GM18868 (cell line): ENCODE data around the gene PRKG1.
A peak's percentile ranks its signal among the peaks of the same experiment; 100 is the strongest.

Experiments used
- ATAC-seq: cut with Tn5 transposase; IDR thresholded peaks from one replicate; pipeline ENCODE4 v1.9.1; 2021; ENCODE audit warnings: mild to moderate bottlenecking, moderate library complexity; ENCODE audit not compliant: unreplicated experiment

PRKG1 gene

GRCh38 chr10:52314822-52315552 lies 1240.7 kb downstream of the PRKG1 start:
- ATAC-seq: peak; percentile 3

- no peak for ATAC-seq
Measured at GRCh38 chr10:52316001-52316400, 1241.7 kb downstream of the PRKG1 start.

GRCh38 chr10:52316500-52316899 lies 1242.2 kb downstream of the PRKG1 start:
- no peak for ATAC-seq

DNA sequence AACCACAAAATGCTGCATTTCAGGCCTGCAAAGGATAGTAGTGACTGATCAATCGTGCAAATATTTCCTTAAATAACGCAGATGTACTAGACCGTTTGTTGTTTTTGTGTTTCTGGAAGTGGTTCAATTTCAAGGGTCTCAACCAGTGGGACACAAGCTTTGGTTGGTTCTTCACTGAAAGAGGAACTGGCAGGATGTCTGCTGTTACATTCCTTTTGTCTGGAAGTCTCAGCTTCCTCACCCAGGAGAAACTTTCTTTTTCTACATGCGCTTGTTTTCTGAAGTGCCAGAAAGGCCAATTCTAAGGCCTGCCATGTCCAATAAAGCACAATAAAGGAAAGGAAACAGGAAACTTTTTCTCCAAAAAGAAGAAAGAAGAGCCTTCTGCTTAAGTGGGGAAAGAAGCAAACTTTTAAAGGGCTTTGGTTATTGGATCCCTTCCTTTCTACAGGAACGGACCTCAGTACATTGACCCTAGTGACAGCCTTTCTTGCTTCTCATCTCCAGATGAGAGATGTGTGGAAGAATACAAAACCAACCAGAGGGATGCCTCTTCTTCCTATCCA lies 1243.9 kb downstream of the PRKG1 start:
- ATAC-seq: no peak

- no peak for ATAC-seq
Measured at GRCh38 chr10:52318822-52319464, 1244.7 kb downstream of the PRKG1 start.

DNA sequence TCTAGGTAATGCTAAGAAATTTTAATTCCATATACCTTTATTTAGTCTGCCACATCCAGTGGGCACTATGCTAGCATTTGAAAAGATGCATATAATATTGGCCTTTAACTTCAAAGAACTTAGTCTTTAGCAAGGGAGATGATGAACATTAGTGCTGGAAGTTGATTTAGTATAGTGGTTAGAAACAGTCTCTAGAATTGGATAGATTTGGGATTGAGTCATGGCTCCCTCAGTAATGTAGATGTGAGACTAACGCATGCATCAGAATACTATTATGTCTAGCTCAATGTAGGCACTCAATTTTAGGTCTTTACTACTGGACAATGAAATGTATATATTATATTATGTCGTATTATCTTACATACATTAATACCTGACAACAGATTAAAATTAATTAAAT lies 1245.6 kb downstream of the PRKG1 start:
- ATAC-seq: no peak

- no peak for ATAC-seq
Measured at GRCh38 chr10:52322323-52322722, 1248.0 kb downstream of the PRKG1 start.

DNA sequence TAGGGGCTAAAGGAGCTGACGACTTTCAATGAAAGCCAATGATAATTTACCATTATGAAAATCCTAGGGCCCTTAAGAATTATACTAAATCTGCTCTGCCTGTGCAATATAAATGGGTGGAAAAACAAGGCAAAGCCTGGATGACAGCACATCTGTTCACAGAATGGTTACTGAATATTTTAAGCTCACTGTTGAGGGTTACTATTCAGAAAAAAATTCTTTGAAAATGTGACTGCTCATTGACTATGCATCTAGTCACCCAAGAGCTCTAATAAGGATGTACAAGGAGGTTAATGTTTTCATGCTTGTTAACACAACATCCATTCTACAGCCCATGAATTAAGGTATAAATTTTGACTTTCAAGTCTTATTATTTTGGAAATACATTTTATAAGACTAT lies 1248.6 kb downstream of the PRKG1 start:
- no peak for ATAC-seq

DNA sequence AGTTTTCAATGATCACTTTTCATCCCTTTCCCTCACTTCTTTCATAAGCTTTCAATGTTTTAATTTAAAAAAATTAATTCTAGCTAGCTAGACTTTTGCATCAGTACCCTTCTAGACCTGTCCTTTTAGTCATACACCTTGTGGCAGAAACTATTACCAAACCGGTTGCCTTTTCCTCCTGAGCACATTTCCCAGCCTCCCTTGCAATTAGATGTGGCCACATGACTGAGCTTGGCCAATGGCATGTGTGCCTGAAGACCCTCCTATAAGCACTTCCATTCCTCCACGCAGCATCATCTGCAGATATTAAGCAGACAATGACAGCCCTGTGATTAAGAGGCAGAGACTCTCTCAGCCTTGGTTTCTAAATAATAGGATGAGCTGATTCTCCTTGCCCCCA lies 1252.1 kb downstream of the PRKG1 start:
- no peak for ATAC-seq

- no peak for ATAC-seq
Measured at GRCh38 chr10:52331638-52332364, 1257.5 kb downstream of the PRKG1 start.

DNA sequence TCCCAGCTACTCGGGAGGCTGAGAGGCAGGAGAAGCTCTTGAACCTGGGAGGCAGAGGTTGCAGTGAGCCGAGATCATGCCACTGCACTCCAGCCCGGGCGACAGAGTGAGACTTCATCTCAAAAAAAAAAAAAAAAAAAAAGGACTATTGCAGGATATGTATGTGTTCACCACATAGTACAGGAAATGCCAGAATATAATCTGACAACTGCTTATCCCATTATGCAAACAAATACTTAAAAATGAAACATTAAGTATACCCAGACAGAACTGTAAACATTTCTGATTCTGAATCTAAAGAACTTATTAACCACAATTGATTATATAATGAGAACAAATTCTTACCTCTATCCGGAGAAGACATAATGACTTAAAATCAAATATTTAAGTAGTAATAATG lies 1258.5 kb downstream of the PRKG1 start:
- no peak for ATAC-seq

DNA sequence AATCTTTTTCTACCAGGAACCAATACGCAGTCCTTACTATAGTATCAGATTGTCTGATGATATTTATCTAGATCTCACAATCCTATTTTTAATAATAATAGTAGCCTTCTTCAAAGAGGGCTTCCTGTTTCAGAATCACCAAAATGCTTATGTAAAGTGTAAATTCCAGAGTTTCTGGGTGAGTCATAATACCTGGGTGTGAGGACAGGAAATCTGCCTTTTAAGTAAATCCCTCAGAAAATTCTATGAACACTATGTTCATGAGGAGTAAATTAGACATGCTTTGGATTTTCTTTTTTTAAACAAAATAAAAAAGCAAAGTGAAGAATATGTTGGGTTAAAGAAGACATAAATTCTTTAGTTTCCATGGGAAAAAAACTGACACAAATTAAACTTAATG lies 1260.3 kb downstream of the PRKG1 start:
- ATAC-seq: no peak

- no peak for ATAC-seq
Measured at GRCh38 chr10:52335665-52336064, 1261.4 kb downstream of the PRKG1 start.

DNA sequence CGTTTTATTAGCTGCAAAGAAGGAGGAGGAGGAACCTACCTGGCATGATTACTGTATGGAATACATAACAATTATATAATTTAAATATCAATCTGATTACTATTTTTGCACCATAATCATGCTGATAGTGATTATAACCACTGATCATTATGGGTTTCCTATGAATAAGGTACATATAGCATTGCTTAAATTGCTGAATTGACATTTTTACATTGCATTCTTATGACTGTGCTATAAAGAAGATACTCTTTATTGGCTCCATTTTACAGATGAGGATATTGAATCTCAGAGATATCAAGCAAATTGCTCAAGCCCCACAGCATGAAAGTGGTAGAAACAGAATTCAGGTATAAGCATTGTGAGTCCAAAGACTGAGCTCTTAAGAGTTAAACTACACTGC lies 1262.9 kb downstream of the PRKG1 start:
- no peak for ATAC-seq

- ATAC-seq: no peak
Measured at GRCh38 chr10:52343439-52343838, 1269.2 kb downstream of the PRKG1 start.

- no peak for ATAC-seq
Measured at GRCh38 chr10:52346394-52347326, 1272.4 kb downstream of the PRKG1 start.

GRCh38 chr10:52347327-52347667 lies 1273.0 kb downstream of the PRKG1 start:
- no peak for ATAC-seq
